Left ventricle myocardium inferior (tissue), 1 donor: ENCODE data around the gene FPR3. TPM values are rescaled to one million over a fixed set of nuclear protein-coding genes. Genes with fewer than 3 reads are reported as not detected.

Experiments
- DNase-seq: peaks from one replicate; pipeline ENCODE4 v3.0.0-alpha.2; 2020
- H3K27ac ChIP-seq: fragments of 200-600 bp; replicated peaks from 2 replicates; pipeline ENCODE4 v1.8.0; 2021
- H3K27me3 ChIP-seq: fragments of 200-600 bp; 2 replicates; pipeline ENCODE4 v1.8.0; 2021; ENCODE audit warnings: low read depth
- H3K36me3 ChIP-seq: fragments of 200-600 bp; 2 replicates; pipeline ENCODE4 v1.8.0; 2021
- H3K4me1 ChIP-seq: fragments of 200-600 bp; 2 replicates; pipeline ENCODE4 v1.8.0; 2021
- H3K4me3 ChIP-seq: fragments of 200-600 bp; 2 replicates; pipeline ENCODE4 v1.8.0; 2021; ENCODE audit warnings: mild to moderate bottlenecking, moderate library complexity
- H3K9me3 ChIP-seq: fragments of 200-600 bp; replicated peaks from 2 replicates; pipeline ENCODE4 v1.8.0; 2021
- intact Hi-C: fragments of 100-400 bp; cut with micrococcal nuclease; formaldehyde crosslinking; loops from one replicate; pipeline ENCODE4 v1.11.0; 2022
- total RNA-seq: library from RNA; stranded (reverse); fragmentation: NEBNext Ultra II Directional; extraction: Animal tissue kit (Norgen Biotek cat#: 25700); gene quantifications from one replicate; pipeline ENCODE4 v1.2.1, GENCODE V29; 2021
- TF ChIP-seq, protein P1 (sequence below): fragments of 200-600 bp; IDR thresholded peaks from 2 replicates; pipeline ENCODE4 v1.8.0; 2021; ENCODE audit warnings: antibody characterized with exemption, mild to moderate bottlenecking, borderline replicate concordance
- donor health status: DM: no; HTN: yes; CAD: no; lungs with severe emphysema.

The FPR3 gene
- total RNA-seq, 1 donor from 2014 or later: 3.6 TPM

DNA sequence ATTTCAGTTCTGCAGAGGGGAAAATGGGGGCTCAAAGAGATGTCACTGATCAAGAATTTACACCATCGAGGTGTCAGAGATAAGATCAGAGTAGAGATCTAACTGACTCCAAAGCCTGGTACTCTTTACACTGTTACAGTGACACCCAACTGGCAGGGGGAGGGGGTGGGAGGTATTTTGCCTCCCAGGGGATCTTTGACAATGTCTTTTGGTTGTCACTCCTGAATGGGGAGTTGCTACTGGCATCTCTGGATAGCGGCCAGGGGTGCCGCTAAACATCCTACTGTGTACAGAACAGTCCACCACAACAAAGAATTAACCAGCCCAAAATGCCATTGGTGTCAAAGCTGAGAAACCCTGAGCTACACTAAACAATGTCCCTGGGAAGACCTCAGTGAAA, 3.1 kb downstream of the FPR3 start:
- TF ChIP-seq, protein P1, sequence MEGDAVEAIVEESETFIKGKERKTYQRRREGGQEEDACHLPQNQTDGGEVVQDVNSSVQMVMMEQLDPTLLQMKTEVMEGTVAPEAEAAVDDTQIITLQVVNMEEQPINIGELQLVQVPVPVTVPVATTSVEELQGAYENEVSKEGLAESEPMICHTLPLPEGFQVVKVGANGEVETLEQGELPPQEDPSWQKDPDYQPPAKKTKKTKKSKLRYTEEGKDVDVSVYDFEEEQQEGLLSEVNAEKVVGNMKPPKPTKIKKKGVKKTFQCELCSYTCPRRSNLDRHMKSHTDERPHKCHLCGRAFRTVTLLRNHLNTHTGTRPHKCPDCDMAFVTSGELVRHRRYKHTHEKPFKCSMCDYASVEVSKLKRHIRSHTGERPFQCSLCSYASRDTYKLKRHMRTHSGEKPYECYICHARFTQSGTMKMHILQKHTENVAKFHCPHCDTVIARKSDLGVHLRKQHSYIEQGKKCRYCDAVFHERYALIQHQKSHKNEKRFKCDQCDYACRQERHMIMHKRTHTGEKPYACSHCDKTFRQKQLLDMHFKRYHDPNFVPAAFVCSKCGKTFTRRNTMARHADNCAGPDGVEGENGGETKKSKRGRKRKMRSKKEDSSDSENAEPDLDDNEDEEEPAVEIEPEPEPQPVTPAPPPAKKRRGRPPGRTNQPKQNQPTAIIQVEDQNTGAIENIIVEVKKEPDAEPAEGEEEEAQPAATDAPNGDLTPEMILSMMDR: no peak
- no peaks in the 10 kb centered on the region for H3K27me3 ChIP-seq
- peaks cover under 1% of the 10 kb centered on the region for H3K9me3 ChIP-seq
- H3K36me3 ChIP-seq: no peaks in the 10 kb centered on the region
- intact Hi-C loops: no loop called here
- peaks cover 46% of the 10 kb centered on the region for H3K4me1 ChIP-seq
- peak overlapping the region; percentile 5 for H3K4me3 ChIP-seq
- DNase-seq: no peak
- H3K27ac ChIP-seq: peak overlapping the region; percentile 97

- Histone ChIP-seq H3K4me1 (peaks cover 58% of the 10 kb centered on the region), H3K27me3 (no peaks in the 10 kb centered on the region), H3K27ac (peak overlapping the region; percentile 97), H3K36me3 (no peaks in the 10 kb centered on the region), H3K4me3 (peak overlapping the region; percentile 39), H3K9me3 (no peaks in the 10 kb centered on the region)
- TF ChIP-seq, protein P1: peak; percentile 44
- peak; percentile 89 for DNase-seq
- intact Hi-C loops: no loop called here
Observed at GRCh38 chr19:51799034-51799773, 4.2 kb downstream of the FPR3 start.

DNA sequence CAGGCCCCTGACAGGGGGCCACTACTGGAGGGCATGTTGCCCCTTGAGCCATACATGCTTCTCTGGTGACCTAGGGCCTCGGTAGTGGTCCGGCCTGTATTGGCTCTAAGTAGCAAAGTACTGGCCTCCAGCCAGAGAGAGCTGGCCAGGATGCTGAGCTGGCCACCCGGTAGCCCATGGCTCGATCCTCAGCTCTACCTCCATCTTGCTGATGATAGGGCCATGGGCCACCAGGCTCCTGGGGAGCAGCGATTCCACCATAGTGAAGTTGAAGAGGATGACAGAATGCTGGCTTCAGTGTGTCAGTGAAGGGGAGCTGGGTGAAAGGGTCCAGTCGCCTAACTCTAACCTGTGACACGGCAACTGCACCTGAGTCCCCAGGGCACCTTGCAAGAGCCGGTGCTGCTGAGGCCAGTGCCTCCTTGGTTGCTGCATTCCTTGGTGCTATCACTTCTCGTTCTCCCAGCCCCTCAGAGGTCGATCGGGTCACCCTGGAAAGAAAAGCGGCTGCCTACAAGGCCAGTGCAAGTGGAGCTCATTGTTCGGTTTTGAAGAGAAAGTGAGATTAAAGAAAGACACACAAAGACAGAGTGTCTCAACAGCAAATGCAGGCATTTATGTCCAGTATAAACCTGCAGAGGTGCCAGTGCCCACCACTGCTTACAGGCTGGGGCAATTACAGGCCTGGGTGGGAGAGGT, 5.0 kb downstream of the FPR3 start:
- Histone ChIP-seq H3K27ac (peak overlapping the region; percentile 97), H3K9me3 (no peaks in the 10 kb centered on the region), H3K36me3 (no peaks in the 10 kb centered on the region), H3K4me3 (peak overlapping the region; percentile 39), H3K4me1 (peaks cover 59% of the 10 kb centered on the region), H3K27me3 (no peaks in the 10 kb centered on the region)
- TF ChIP-seq, protein P1: no peak
- intact Hi-C loops: no loop called here
- peak; percentile 45 for DNase-seq

GRCh38 chr19:51800473-51801244, 5.7 kb downstream of the FPR3 start:
- TF ChIP-seq, protein P1: no peak
- no peaks in the 10 kb centered on the region for H3K27me3 ChIP-seq
- no peaks in the 10 kb centered on the region for H3K36me3 ChIP-seq
- H3K9me3 ChIP-seq: no peaks in the 10 kb centered on the region
- peak; percentile 87 for DNase-seq
- intact Hi-C loops: no loop called here
- peak overlapping the region; percentile 97 for H3K27ac ChIP-seq
- H3K4me1 ChIP-seq: peaks cover 61% of the 10 kb centered on the region
- H3K4me3 ChIP-seq: peak overlapping the region; percentile 39

GRCh38 chr19:51802775-51803174, 7.8 kb downstream of the FPR3 start:
- no peak overlapping the region for H3K4me3 ChIP-seq
- H3K9me3 ChIP-seq: no peaks in the 10 kb centered on the region
- no peak overlapping the region for H3K27ac ChIP-seq
- no peaks in the 10 kb centered on the region for H3K36me3 ChIP-seq
- no peaks in the 10 kb centered on the region for H3K27me3 ChIP-seq
- TF ChIP-seq, protein P1: no peak
- peaks cover 75% of the 10 kb centered on the region for H3K4me1 ChIP-seq
- intact Hi-C loops: no loop called here
- DNase-seq: no peak
